Gastrocnemius medialis (tissue), 4 donors: ENCODE measurements around the gene KIAA1549.

Experiments used
- POLR2A ChIP-seq, 2 donors: fragments of 450-650 bp; IDR thresholded peaks; one replicate each; pipeline ENCODE4 v1.6.1; 2017; ENCODE audit warnings: antibody characterized with exemption in 2 of 2, mild to moderate bottlenecking in 2 of 2, moderate library complexity in 2 of 2
- TF ChIP-seq, protein P1 (sequence below), 5 experiments: fragments of 450-650 bp in 3 of 5; fragments of 200-600 bp in 2 of 5; sonication (generic) in 2 of 5; IDR thresholded peaks in 4 of 5; conservative IDR thresholded peaks in 1 of 5; 1 replicate in 4 of 5; 2 replicates in 1 of 5; pipeline ENCODE4 v1.5.1; 2016 to 2019; ENCODE audit warnings: antibody characterized with exemption in 5 of 5, mild to moderate bottlenecking in 3 of 5, moderate library complexity in 3 of 5

GRCh38 chr7:138842111-138842510 is 139.1 kb downstream of the KIAA1549 start:
- TF ChIP-seq, protein P1, sequence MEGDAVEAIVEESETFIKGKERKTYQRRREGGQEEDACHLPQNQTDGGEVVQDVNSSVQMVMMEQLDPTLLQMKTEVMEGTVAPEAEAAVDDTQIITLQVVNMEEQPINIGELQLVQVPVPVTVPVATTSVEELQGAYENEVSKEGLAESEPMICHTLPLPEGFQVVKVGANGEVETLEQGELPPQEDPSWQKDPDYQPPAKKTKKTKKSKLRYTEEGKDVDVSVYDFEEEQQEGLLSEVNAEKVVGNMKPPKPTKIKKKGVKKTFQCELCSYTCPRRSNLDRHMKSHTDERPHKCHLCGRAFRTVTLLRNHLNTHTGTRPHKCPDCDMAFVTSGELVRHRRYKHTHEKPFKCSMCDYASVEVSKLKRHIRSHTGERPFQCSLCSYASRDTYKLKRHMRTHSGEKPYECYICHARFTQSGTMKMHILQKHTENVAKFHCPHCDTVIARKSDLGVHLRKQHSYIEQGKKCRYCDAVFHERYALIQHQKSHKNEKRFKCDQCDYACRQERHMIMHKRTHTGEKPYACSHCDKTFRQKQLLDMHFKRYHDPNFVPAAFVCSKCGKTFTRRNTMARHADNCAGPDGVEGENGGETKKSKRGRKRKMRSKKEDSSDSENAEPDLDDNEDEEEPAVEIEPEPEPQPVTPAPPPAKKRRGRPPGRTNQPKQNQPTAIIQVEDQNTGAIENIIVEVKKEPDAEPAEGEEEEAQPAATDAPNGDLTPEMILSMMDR (IDR thresholded peaks at IDR 0.05 in 4 of 5, conservative IDR thresholded peaks at IDR 0.05 in 1 of 5), result no peak
- no peak for TF ChIP-seq POLR2A (IDR thresholded peaks at IDR 0.05)
